NOMO-1 treated with DMSO at 0.1 percent for 48 hours (cell line): ENCODE results near the gene CD80.

ENCODE experiments used
- DNase-seq: peaks from one replicate; lab custom pipeline; 2025; ENCODE audit not compliant: unreplicated experiment; lab: John Stamatoyannopoulos, UW

The CD80 gene

GRCh38 chr3:119498186-119499011, 61.0 kb downstream of the CD80 start, which contains the start of gene TIMMDC1:
Gene TIMMDC1, plus strand, starts transcription at chr3:119498547. Its CDS starts 187 bp downstream, at chr3:119498734.
- DNase-seq = peak; percentile 96

- DNase-seq = no peak
Measured at GRCh38 chr3:119497820-119498185, 61.6 kb downstream of the CD80 start.

- DNase-seq = no peak
Measured at GRCh38 chr3:119494597-119494996, 64.8 kb downstream of the CD80 start.

GRCh38 chr3:119492810-119493209, 66.6 kb downstream of the CD80 start:
- DNase-seq = no peak

- no peak for DNase-seq
Measured at GRCh38 chr3:119492128-119492527, 67.3 kb downstream of the CD80 start.

GRCh38 chr3:119490153-119490552, 69.3 kb downstream of the CD80 start:
- no peak for DNase-seq

GRCh38 chr3:119485563-119485962, 73.9 kb downstream of the CD80 start:
- DNase-seq = no peak

- no peak for DNase-seq
Measured at GRCh38 chr3:119483101-119483500, 76.3 kb downstream of the CD80 start.

GRCh38 chr3:119481079-119481478, 78.3 kb downstream of the CD80 start:
- no peak for DNase-seq
